K562 (cell line): Measurements from ENCODE around the gene ADGRB2. TPM values are rescaled to one million over a fixed set of nuclear protein-coding genes. Genes with fewer than 3 reads are reported as not detected.

Experiments
- CHD1 ChIP-seq: fragments of 200-600 bp; sonication (generic); IDR thresholded peaks from one replicate; pipeline ENCODE4 v1.6.1; 2012; ENCODE audit warnings: mild to moderate bottlenecking, moderate library complexity, low read length, inconsistent platforms
- FIP1L1 ChIP-seq: fragments of 200-400 bp; formaldehyde crosslinking; IDR thresholded peaks from 2 replicates; pipeline ENCODE4 v1.6.1; 2018; ENCODE audit warnings: mild to moderate bottlenecking, low read depth, low read length; ENCODE audit not compliant: poor library complexity, severe bottlenecking
- HSF4 ChIP-seq: fragments of 250-450 bp; sonication (Bioruptor Pico); IDR thresholded peaks from 2 replicates; pipeline ENCODE4 v2.1.2; 2022; ENCODE audit warnings: mild to moderate bottlenecking, moderate library complexity, borderline replicate concordance
- L3MBTL2 ChIP-seq: fragments of 450-650 bp; IDR thresholded peaks from 2 replicates; pipeline ENCODE4 v1.6.1; 2016; ENCODE audit warnings: mild to moderate bottlenecking, moderate library complexity
- MYBL2 ChIP-seq, 2 experiments: fragments of 450-650 bp in 1 of 2; sonication (generic) in 1 of 2; formaldehyde crosslinking in 1 of 2; IDR thresholded peaks; 2 replicates each; pipeline versions ENCODE4 v1.6.1 to v1.8.1; 2017 to 2022; ENCODE audit warnings: borderline replicate concordance in 1 of 2, inconsistent platforms in 1 of 2, low read depth in 1 of 2, mild to moderate bottlenecking in 1 of 2, missing genetic modification reagents in 1 of 2, moderate library complexity in 1 of 2
- NR2C2 ChIP-seq, 2 experiments: fragments of 200-800 bp in 1 of 2; sonication (Bioruptor generic) in 1 of 2; sonication (generic) in 1 of 2; formaldehyde crosslinking in 1 of 2; IDR thresholded peaks; 2 replicates each; pipeline versions ENCODE4 v1.6.1 to v1.8.0; 2016 to 2022; ENCODE audit warnings: mild to moderate bottlenecking in 1 of 2, missing compliant biosample characterization in 1 of 2, missing genetic modification characterization in 1 of 2, missing genetic modification reagents in 1 of 2
- ZNF224 ChIP-seq: sonication (generic); formaldehyde crosslinking; IDR thresholded peaks from 2 replicates; pipeline ENCODE4 v1.8.0; 2022; ENCODE audit warnings: mild to moderate bottlenecking, missing genetic modification reagents
- ZNF263 ChIP-seq: sonication (generic); formaldehyde crosslinking; IDR thresholded peaks from 2 replicates; pipeline ENCODE4 v1.8.0; 2022; ENCODE audit warnings: mild to moderate bottlenecking, missing genetic modification reagents, borderline replicate concordance
- polyA plus RNA-seq, 8 experiments: library from polyadenylated mRNA; depleted of rRNA in 4 of 8; stranded (reverse) in 5 of 8; unstranded in 3 of 8; fragments of >200 nt; fragmentation: Nextera tagmentation in 2 of 8; fragmentation: Illumina TruSeq in 1 of 8; extraction: Ambion mirVana in 2 of 8; extraction: Trizol in 1 of 8; gene quantifications; 2 replicates each; pipeline versions ENCODE4 v1.2.1 to v1.2.3, GENCODE V29; 2011 to 2014; ENCODE audit warnings: inconsistent platforms in 1 of 8, missing spikeins in 1 of 8
- total RNA-seq, 7 experiments: library from RNA; depleted of rRNA in 6 of 7; stranded (reverse); fragments of >200 nt in 6 of 7; fragmentation: Illumina TruSeq in 2 of 7; extraction: Trizol in 2 of 7; gene quantifications; 2 replicates each; pipeline versions ENCODE4 v1.2.1 to v1.2.3, GENCODE V29; 2011 to 2021; ENCODE audit warnings: low replicate concordance in 1 of 7
- TF ChIP-seq, protein P1 (sequence below): IDR thresholded peaks from 2 replicates; pipeline ENCODE4 v1.6.1; 2011; ENCODE audit warnings: borderline replicate concordance, low read depth, mild to moderate bottlenecking, moderate library complexity, low read length; ENCODE audit not compliant: insufficient read depth, poor library complexity, severe bottlenecking
- TF ChIP-seq, protein P2 (sequence below): fragments of 200-800 bp; sonication (Bioruptor generic); IDR thresholded peaks from 2 replicates; pipeline ENCODE4 v1.6.1; 2017; ENCODE audit warnings: missing genetic modification characterization, missing compliant biosample characterization
- TF ChIP-seq, protein P3 (sequence below), 2 experiments: fragments of 450-650 bp in 1 of 2; IDR thresholded peaks; 2 replicates each; pipeline ENCODE4 v1.6.1; 2011 to 2017; ENCODE audit warnings: low read depth in 2 of 2, antibody characterized with exemption in 1 of 2, borderline replicate concordance in 1 of 2, low read length in 1 of 2, mild to moderate bottlenecking in 1 of 2, mixed read lengths in 1 of 2; ENCODE audit not compliant: control insufficient read depth in 1 of 2
- TF ChIP-seq, protein P4 (sequence below), 3 experiments: IDR thresholded peaks in 2 of 3; conservative IDR thresholded peaks in 1 of 3; 2 replicates each; pipeline ENCODE4 v1.5.1; 2011 to 2012; ENCODE audit warnings: low read length in 3 of 3, mild to moderate bottlenecking in 3 of 3, control low read depth in 2 of 3, improper control_type of control experiment in 1 of 3, inconsistent platforms in 1 of 3, low read depth in 1 of 3, mixed read lengths in 1 of 3, moderate library complexity in 1 of 3; ENCODE audit not compliant: insufficient read depth in 2 of 3
- TF ChIP-seq, protein P5 (sequence below), 2 experiments: IDR thresholded peaks; 2 replicates each; pipeline ENCODE4 v1.6.1; 2011; ENCODE audit warnings: borderline replicate concordance in 1 of 2, control low read depth in 1 of 2, low read depth in 1 of 2, low read length in 1 of 2, mild to moderate bottlenecking in 1 of 2, mixed read lengths in 1 of 2, moderate library complexity in 1 of 2; ENCODE audit not compliant: insufficient read depth in 1 of 2, insufficient read length in 1 of 2, poor library complexity in 1 of 2, severe bottlenecking in 1 of 2; ENCODE audit errors: extremely low read depth in 1 of 2

Gene ADGRB2
- total and polyA plus RNA-seq, 9 of the 15 experiments (the other 6 are each of a cell fraction or from before 2014, with no cell fraction given): 0.04 to 0.23 (median 0.20) TPM; not detected in 2

DNA sequence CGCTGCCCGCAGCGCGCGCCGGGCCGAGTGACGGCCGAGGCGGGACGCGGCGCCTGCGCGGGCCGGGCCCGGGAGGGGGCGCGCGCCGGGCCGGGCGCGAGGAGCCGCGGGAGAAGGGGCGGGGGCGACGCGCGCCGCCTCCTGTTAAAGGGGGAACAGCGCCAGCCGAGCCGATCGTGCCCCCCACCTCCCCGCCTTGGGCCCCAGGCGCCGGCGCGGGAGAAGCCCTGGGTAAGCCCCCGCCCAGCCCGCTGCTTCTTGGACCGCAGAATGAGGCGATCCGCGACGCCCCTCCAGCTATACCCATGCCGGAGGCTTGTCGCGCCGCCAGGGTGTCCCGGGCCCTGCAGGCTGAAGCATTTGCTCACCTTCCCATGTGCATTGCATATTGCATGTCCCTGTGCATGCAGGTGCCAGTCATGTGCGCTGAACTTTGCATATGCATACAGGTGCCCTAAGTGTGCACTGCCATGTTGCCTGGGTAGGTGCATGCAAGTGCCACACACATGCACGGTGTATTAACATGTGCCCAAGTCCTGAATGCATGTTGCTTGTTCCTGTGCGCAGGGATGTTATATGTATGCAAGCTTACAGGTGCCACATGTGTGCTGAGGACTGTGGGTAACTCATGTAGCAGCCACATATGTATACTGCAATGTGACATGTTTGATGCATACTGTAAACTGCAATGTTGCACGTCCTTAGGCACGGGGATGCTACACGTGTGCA is at the start of gene ADGRB2 (continued):
- TF ChIP-seq, protein P1, sequence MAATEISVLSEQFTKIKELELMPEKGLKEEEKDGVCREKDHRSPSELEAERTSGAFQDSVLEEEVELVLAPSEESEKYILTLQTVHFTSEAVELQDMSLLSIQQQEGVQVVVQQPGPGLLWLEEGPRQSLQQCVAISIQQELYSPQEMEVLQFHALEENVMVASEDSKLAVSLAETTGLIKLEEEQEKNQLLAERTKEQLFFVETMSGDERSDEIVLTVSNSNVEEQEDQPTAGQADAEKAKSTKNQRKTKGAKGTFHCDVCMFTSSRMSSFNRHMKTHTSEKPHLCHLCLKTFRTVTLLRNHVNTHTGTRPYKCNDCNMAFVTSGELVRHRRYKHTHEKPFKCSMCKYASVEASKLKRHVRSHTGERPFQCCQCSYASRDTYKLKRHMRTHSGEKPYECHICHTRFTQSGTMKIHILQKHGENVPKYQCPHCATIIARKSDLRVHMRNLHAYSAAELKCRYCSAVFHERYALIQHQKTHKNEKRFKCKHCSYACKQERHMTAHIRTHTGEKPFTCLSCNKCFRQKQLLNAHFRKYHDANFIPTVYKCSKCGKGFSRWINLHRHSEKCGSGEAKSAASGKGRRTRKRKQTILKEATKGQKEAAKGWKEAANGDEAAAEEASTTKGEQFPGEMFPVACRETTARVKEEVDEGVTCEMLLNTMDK: peak; percentile 55
- TF ChIP-seq ZNF224 (CRISPR knock-in tag) (0 out of 2 replicates have a peak, but pooled peaks have one; percentile 60), CHD1 (peak; percentile 45), FIP1L1 (peak; percentile 10), HSF4 (CRISPR knock-in tag) (no peak), MYBL2 (IDR thresholded peaks at IDR 0.05; ENCODE audit: low read depth) (no peak), MYBL2 (CRISPR knock-in tag; IDR thresholded peaks at IDR 0.05; ENCODE audit: borderline replicate concordance) (no peak), NR2C2 (CRISPR knock-in tag; IDR thresholded peaks at IDR 0.05) (no peak), NR2C2 (tag; IDR thresholded peaks at IDR 0.05) (no peak), ZNF263 (CRISPR knock-in tag) (peak; percentile 52), L3MBTL2 (peak; percentile 9; the same call in 1 of the 2 replicates)
- TF ChIP-seq, protein P2, sequence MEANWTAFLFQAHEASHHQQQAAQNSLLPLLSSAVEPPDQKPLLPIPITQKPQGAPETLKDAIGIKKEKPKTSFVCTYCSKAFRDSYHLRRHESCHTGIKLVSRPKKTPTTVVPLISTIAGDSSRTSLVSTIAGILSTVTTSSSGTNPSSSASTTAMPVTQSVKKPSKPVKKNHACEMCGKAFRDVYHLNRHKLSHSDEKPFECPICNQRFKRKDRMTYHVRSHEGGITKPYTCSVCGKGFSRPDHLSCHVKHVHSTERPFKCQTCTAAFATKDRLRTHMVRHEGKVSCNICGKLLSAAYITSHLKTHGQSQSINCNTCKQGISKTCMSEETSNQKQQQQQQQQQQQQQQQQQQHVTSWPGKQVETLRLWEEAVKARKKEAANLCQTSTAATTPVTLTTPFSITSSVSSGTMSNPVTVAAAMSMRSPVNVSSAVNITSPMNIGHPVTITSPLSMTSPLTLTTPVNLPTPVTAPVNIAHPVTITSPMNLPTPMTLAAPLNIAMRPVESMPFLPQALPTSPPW (CRISPR knock-in tag): peak; percentile 67
- TF ChIP-seq, protein P3, sequence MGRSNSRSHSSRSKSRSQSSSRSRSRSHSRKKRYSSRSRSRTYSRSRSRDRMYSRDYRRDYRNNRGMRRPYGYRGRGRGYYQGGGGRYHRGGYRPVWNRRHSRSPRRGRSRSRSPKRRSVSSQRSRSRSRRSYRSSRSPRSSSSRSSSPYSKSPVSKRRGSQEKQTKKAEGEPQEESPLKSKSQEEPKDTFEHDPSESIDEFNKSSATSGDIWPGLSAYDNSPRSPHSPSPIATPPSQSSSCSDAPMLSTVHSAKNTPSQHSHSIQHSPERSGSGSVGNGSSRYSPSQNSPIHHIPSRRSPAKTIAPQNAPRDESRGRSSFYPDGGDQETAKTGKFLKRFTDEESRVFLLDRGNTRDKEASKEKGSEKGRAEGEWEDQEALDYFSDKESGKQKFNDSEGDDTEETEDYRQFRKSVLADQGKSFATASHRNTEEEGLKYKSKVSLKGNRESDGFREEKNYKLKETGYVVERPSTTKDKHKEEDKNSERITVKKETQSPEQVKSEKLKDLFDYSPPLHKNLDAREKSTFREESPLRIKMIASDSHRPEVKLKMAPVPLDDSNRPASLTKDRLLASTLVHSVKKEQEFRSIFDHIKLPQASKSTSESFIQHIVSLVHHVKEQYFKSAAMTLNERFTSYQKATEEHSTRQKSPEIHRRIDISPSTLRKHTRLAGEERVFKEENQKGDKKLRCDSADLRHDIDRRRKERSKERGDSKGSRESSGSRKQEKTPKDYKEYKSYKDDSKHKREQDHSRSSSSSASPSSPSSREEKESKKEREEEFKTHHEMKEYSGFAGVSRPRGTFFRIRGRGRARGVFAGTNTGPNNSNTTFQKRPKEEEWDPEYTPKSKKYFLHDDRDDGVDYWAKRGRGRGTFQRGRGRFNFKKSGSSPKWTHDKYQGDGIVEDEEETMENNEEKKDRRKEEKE (IDR thresholded peaks at IDR 0.05; ENCODE audit: borderline replicate concordance in 1 of 2, control insufficient read depth in 1 of 2, low read depth in 2 of 2, low read length in 1 of 2): no peak
- TF ChIP-seq, protein P4, sequence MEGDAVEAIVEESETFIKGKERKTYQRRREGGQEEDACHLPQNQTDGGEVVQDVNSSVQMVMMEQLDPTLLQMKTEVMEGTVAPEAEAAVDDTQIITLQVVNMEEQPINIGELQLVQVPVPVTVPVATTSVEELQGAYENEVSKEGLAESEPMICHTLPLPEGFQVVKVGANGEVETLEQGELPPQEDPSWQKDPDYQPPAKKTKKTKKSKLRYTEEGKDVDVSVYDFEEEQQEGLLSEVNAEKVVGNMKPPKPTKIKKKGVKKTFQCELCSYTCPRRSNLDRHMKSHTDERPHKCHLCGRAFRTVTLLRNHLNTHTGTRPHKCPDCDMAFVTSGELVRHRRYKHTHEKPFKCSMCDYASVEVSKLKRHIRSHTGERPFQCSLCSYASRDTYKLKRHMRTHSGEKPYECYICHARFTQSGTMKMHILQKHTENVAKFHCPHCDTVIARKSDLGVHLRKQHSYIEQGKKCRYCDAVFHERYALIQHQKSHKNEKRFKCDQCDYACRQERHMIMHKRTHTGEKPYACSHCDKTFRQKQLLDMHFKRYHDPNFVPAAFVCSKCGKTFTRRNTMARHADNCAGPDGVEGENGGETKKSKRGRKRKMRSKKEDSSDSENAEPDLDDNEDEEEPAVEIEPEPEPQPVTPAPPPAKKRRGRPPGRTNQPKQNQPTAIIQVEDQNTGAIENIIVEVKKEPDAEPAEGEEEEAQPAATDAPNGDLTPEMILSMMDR (IDR thresholded peaks at IDR 0.05 in 2 of 3, conservative IDR thresholded peaks at IDR 0.05 in 1 of 3; ENCODE audit: insufficient read depth in 2 of 3, low read depth in 1 of 3, low read length in 3 of 3): peak in 1 of 3 experiments; percentile 36; a peak in 2 of 6 replicates
- TF ChIP-seq, protein P5, sequence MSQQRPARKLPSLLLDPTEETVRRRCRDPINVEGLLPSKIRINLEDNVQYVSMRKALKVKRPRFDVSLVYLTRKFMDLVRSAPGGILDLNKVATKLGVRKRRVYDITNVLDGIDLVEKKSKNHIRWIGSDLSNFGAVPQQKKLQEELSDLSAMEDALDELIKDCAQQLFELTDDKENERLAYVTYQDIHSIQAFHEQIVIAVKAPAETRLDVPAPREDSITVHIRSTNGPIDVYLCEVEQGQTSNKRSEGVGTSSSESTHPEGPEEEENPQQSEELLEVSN (IDR thresholded peaks at IDR 0.05; ENCODE audit: borderline replicate concordance in 1 of 2, extremely low read depth in 1 of 2, insufficient read depth in 1 of 2, insufficient read length in 1 of 2, low read depth in 1 of 2, low read length in 1 of 2, poor library complexity in 1 of 2, severe bottlenecking in 1 of 2): peak; percentile 29 to 52
